NCI-H526 treated with DMSO at 0.1 percent for 48 hours (cell line): Measurements from ENCODE around the gene HECTD3.
A peak's percentile ranks its signal among the peaks of the same experiment; 100 is the strongest.

ENCODE experiments used
- DNase-seq: peaks from one replicate; lab custom pipeline; 2025; lab: John Stamatoyannopoulos, UW

Gene HECTD3

DNA sequence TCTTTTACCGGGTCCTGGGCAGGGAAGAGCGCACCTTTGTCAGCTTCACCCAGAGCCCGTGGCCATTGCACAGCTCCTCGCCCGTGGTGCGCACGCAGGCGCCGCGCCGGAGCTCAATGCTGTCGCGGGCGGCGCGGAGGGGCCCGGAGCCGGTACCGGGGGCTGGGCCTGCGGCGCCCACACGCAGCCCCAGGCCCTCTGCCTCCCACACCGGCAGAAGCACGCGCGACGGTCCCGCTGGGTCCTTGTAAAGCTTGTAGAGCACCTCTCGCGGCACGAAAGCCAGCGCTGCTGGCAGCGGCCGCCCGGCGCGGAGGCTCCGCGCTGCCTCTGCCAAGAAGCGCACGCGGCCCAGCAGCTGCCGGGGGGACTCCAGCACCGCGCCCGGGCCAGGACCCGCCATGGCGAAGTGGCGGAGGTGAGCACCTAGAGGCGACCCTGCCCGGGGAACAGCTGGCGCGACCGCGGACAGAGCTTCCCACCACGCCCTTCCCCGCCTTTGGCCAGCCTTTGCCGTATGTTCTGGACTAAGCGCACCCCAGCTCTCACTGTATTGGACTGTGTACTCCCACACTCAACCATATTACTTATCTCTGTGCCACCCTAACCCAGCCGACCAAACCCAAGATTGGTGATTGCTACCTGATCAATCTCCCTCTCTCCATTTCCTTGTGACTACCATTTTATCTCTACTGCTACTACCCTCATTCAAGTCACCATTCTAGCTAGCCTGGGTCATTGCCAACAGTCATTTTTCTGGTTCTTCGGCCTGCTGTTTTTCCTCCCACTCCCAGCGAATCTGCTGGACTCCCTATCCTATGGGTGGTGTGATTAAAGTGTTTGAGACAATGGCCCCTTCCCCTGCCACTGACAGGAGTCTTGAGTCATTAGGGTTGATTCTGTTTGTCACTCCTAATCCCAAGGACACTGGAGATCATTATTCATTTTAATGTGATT lies at the start of gene HECTD3:
TSS of gene HECTD3 (minus strand) at position 470 of the 957 bp plus-strand sequence. CDS start at position 403, 67 bp downstream.
- peak; percentile 88 for DNase-seq

DNA sequence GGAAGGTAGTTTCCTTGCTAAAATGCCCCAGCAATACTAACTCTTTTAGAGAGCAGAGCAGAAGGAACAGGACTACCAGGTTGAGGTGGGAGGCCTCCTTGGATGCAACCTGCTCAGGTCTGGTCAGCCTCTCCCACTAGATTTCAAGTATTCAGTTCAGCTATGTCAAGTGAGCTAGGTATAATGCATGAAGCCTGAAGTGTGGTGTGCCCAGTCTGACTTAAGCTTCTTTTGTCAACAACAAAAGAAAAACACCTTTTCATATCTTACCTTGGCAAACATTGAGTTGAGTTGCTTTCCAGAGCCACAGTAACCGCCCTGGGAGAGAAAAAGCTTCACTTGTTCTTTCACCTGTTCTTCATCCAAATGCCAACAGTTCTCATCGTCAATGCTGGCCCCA lies 48.7 kb upstream of the HECTD3 start:
- DNase-seq, result no peak

DNA sequence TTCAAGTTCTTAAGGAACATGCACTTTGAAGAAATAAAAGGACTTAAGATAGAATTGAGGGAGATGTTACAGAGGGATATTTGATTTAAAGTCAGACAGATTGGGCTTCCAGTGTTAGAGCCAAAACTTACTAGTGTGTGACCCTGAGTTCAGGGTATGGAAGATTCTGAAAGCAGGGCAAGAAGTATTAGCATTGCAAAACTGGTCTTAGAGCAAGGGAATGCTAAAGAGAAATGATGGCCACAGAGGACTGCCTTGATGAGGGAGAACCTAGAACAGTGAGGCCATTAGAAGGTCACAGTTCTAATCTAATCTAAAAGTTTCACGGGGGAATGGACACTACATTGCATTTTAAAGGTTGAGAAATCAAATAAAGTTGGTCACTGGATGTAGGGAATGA lies 46.4 kb upstream of the HECTD3 start:
- no peak for DNase-seq

DNA sequence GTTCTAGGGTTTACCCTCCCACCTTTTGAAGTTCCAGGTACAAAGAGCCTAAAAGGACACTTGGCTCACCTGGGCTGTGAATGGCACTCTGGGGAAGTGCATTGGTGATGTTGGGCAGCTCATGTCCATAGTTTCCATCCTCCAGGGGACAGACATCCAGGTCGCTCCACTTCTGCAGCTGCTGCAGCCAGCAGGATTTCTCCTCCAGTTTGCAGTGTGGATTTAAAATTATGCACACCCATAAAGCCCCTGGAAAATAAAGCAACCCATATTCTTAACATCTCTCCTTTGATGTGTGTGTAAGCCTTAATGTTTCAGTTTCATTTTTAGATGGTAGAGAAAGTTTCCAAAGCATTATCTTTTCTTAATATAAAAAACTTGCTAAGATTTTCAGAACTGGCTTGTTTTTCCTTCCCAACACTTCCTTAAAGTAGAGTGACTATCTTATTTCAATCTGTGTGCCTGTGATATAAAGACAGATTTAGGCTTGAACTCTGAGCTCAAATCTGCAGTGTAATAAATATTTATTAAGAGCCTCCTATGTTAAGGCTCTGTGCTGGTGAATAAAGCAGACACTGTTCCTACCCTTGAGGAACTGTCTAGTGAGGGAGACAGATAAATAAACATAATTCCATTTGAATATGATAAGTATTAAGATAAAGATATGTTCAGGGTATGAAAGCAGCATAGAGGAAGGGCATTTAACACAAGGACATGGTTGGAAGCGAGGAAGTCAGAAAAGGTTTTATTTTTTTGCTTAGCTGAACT lies 40.1 kb upstream of the HECTD3 start:
- no peak for DNase-seq

DNA sequence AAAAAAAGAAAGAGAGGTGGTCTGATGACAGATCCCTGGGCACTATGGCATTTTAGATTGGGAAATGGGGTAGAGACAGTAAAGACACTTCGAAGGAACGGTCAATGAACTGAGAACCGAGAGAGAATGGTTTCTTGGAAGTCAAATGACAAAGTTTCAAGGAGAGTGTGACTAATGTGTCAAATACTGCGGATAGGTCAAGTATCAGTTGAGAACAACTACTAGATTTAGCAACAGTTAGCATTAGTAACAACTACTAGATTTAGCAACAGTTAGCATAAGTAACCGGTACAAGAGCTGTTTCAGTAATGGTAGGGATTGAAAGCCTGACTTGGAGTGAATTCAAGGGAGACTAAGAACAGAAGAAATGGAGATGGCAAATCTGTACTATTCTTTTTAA lies 35.9 kb upstream of the HECTD3 start:
- no peak for DNase-seq

DNA sequence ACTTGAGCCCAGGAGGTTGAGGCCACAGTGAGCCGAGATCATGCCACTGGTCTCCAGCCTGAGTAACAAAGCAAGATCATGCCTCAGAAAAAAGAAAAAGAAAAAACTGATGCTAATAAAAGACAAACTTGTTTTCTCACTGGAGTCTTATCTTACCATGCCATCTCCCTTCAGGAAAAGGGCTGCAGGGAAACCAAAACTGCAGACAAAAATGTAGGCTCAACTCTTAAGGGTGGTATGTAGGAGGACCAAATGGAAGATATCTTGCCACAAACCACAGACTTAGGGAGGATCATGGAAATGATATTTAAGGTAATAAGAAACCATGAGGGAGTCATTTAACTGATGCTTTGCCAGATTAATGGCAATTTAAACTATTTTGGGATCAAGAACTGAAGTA lies 33.8 kb upstream of the HECTD3 start:
- DNase-seq, result no peak

DNA sequence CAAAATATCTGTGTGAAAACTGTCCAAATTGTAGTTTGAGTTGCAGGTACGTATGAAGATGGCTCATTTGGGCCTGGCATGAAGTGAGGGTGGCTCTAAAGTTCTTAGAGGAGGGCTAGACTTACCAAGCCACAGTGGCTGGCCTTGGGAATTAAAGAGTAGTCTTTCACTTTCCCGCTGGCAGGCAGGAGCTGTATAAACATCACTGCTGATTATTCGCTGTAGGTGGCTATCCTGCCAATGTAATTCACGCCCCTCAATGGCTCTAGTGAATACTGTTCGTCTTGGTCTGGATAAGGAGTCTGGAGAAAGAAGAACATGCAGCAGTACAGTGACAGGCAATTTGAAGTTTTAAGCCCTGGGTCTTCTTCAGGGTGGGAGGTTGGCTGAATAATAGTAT lies 32.0 kb upstream of the HECTD3 start:
- DNase-seq, result no peak

DNA sequence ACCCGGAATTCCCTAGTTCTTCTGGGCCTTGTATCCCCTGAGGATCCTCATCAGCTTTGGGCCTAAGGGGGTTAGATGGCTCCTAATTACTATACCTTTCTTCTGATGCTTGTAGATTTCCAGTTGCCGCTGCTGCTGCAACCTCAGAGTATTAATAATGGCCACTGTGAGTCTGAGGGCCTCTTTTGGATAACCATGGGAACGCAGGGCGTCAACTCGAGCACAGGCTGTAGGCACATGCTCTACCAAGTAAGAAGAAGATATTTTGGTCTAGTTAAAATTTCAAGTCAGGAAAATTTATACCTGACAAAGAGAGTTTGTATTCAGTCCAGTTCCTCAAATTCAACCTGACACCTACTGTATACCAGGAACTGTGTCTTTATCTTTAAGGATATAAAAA lies 29.2 kb upstream of the HECTD3 start:
- DNase-seq, result no peak

DNA sequence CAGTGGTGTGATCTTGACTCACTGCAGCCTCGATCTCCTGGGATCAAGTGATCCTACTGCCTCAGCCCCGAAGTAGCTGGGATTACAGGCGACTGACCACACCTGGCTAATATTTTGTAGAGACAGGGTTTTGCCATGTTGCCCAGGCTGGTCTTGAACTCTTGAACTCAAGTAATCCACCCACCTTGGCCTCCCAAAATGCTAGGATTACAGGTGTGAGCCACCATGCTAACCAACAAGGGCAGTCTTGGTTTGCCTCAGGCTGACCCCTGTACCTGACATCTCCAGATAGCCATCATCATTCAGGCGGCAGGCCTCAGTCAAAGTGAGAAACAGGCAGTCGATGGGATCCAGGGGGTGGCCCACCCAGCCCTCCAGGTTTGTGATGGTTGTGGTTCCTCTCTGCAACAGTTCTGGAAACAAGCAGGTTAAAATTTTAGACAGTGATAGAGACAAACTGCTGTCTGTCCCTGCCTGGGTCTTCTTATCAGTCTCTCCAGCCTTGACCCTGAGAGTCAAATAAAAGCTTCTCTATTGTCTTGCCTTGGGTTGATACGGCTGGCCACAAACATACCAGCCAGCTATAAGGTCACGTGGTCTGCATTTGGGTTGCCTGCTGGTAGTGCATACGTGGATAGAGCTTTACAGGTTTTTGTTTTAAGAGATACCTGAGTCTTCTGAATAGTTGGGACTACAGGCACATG lies 27.7 kb upstream of the HECTD3 start:
- DNase-seq, result no peak

DNA sequence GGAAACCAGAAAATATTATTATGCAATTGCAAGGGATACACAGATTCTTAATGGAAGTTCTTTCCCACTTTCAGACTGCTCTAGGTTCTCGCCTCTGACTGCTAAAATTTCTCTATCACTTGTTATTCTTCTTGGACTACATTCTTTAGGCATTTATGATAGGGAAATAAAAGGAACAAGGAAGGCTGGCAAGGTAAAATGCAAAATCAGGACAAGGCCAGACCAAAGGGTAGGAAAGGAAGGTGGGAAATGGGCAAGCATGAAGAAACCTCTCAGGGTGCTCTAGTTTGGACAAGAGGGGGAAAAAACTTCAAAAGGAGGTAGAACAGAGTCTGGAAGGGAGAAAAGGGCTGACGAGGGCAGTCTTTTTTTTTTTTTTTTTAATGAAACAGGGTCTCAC lies 27.1 kb upstream of the HECTD3 start:
- no peak for DNase-seq

DNA sequence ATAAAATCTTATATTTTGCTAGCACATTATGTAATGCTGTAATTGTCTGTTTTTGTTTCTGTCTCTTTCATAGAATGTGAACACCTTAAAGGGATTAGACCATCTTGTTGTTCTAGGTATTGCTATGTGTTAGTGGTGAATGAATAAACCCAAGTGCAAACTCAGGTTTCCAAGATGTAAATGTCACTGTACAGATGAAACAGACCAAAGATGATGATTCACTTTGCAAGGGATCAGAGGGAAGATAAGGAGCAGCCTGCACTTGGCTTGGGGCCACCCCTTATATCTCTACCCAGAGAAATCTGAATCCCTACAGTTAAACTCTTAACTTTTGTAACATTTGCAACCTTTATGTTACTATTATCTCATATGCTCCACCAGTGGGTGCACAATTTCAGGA lies 26.3 kb upstream of the HECTD3 start:
- DNase-seq, result no peak

DNA sequence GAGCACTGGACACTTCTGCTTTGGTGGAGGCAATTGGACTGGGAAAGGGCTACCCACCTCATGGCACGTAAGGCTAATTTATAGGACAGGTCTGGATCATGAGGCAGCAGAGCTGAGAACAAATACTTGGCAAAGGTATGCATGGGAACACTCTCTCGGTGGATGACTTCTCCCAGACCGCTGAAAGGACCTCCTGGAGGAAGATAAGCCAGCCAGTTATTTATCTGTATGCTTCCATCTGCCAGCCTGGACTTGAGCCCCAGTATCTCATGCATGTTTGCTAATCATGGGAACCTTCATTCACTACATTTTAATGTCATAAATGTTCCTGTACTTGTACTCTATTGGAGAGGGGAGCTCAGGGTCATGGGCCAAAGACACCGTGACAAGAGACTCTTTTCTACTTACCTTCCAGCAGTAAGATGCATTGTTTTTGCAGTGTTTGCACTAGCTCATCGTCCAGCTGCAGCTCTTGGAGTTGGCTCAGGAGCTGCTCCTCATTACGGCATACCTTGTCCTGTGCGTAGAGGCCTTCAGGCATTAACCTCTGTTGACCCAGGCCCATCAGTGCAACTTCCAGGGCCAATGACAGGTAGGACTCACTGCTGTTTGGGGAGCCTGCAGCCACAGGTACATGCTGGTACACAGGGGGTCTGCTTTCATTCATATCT lies 24.6 kb upstream of the HECTD3 start:
- DNase-seq, result no peak

DNA sequence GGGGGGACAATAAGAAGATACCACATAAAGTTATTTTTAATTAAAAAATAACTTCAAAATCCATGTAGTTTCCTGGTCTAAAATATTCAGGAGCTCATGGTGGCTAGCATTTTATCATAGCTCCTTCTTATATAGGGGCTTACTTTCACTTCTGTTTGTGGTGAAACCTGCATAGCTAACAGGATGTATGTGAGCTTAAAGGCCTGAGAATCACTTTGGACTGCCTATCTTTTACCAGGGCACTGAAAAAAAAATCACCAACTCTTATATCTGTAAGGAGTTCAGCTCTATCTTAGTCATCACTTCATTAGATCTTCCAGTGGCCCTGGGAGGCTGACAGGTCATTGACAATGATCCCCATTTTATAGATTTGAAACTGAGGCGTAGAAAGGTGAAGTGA lies 22.2 kb upstream of the HECTD3 start:
- no peak for DNase-seq

DNA sequence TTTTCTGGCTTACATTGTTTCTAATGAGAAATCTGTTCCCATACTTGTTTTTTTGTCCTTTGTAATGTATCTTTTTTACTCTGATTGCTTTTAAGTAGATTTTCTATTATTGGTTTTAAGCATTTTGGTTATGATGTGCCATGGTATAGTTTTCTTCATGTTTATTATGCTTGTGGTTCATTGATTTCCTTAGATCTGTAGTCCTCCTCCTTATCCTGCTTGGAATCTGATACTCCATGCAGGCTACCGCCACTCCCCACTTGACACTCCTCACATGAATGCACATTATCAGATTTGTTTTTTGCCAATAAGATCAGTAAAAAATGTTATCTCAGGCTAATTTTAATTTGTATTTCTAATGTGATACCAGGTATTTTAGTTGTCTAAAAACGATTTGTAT lies 21.7 kb upstream of the HECTD3 start:
- no peak for DNase-seq

DNA sequence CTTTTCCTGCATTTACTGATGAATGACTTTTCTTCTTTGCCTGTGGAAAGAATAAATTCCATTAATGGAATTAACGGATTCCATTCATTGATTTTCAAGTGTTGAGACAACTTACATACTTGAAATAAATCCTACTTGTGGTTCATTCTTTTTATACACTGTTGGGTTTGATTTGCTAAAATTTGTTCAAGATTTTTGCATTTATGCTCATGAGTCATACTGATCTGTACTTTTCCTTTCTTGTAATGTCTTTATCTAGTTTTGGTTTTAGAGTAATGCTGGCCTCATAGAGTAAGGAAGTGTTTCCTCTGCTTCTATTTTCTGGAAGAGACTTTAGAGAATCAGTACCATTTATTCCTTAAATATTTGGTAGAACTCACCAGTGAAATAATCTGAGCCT lies 15.3 kb upstream of the HECTD3 start:
- no peak for DNase-seq

DNA sequence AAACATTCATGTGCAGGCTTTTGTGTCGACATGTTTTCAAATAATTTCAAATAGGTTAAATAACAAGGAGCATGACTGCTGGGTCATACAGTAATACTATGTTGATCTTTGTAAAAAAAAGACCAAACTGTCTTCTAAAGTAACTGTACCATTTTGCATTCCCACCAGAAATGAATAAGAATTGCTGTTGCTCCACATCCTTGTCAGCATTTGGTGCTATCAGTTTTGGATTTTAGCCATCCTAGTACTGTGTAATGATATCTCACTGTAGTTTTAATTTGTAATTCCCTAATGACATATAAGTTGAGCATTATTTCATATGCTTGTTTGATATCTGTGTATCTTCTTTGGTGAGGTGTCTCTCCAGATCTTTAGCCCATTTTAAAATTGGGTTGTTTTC lies 12.5 kb upstream of the HECTD3 start:
- no peak for DNase-seq

DNA sequence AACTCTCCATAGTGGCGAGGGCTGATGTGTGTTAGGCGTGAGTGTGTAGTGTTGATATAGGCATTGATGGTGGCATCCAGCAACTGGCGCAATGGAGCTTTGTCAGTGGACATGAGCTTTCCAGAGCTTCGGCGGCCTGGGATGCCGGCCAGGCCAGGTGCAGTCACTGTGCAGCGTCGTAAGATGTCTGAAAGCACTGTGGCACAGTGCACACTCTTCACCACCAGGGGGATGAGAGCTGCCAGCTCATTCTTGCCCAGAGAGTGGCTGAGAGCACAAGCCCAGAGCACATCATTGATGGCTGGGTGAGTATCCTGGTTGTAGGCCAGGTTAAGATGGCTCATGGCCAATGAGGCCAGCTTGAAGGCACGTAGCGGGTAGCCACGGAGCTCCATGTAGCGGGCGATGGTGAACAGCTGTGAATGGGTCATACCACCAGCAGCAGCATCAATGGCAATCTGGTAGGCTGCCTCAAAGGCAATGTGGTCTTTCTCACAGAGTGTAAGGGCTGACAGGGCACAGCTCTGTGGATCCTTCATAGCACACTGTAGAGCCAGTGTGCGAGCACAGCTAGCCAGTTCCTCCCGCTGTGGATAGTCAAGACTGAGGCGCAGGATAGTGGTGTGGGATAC lies 7.6 kb upstream of the HECTD3 start:
- DNase-seq, result peak; percentile 69

DNA sequence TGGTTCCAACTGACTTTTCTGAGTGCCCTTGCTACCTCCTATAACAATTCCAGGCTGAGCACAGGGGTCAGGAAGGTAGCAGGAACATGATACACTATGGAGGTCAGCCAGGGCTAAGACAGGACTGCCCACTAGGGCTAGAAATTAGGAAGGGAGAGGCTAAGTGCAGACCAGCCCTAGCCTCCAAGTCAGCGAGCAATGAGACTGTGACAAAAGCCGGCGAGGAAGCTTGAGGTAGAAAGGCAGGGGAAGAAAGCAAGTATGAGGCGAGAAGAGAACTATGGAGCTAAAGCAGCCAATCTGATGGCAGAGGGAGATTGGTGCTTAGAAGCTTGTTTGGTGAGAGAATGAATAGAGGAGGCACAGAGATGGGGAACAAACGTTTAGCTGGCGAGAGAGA lies 5.6 kb upstream of the HECTD3 start:
- DNase-seq, result no peak

DNA sequence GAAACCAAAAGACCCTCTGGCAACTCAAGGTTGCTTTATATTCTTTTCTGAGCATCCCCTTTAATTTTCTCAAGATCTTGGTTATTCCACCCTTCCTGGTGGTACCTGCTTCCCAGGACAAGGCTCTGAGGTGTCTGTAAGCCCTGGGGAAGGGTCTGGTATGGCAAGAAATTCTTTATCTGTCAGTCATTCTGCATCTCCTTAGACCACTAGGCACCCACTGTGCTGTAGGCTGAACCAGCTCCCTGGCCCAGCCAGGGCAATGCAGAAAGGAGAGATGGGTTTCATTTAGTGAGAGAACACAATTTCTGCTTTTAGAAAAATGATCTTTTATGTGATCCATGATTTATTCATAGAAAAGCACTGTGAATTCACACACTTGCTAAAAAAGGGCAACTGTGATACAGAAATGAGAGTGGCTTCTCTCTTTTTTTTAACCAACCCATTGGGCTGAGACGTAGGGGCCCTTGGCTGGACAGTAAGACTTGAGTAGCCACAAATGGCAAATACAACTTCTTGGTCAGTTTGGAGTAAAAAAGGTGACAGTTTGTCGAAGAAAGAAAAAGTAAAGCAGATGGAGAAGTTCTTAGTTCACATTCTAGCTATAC lies 5.1 kb upstream of the HECTD3 start:
- no peak for DNase-seq

DNA sequence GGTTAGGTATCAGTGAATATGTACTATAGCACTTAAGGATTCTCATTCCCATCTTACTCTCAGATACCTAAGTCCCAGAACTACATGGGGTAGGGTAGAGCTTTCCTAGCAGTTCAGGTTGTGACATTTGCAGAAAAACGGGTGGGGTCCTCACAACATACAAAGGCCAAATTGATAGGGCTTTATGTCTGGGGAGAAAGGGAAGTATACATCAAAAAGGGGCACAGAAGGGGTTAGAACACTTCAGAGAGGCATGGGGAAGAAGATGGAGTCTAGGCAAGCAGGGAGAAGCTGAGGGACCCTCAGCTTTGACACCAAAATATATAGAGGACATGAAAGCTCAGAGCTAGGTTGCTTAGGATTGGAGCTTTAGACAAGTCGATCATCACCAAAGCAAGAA lies 4.6 kb upstream of the HECTD3 start:
- no peak for DNase-seq
